Activated CD4-positive, alpha-beta T cell treated with anti-CD3 and anti-CD28 coated beads, Interleukin-2, amount 10 ng/mL, durations not matched to agents 7 days and 5 days (primary cell): Measurements from ENCODE around the gene SMIM38. TPM values are rescaled to one million over a fixed set of nuclear protein-coding genes. Genes with fewer than 3 reads are reported as not detected.
A peak's percentile ranks its signal among the peaks of the same experiment; 100 is the strongest.
"Not testable (repeated sequence)": the region's sequence is repeated elsewhere in the genome, so short reads cannot be mapped to it uniquely, and the experiment has no call there.

Experiments used
- CTCF ChIA-PET: fragments of 350-600 bp; sonication (Branson Sonifier 250); formaldehyde crosslinking; loops from one replicate; lab custom pipeline; 2021; ENCODE audit warnings: antibody characterized with exemption; lab: Charles Lee
- POLR2A ChIA-PET: fragments of 350-600 bp; sonication (Branson Sonifier 250); formaldehyde crosslinking; loops from one replicate; lab custom pipeline; 2021; ENCODE audit warnings: antibody characterized with exemption; lab: Charles Lee
- DNase-seq: peaks from one replicate; pipeline ENCODE4 v3.0.0-alpha.2; 2020
- H3K27ac Mint-ChIP-seq: one replicate; pipeline ENCODE4 v1.8.0; 2021; ENCODE audit warnings: mild to moderate bottlenecking, moderate library complexity, mixed read lengths
- H3K27me3 Mint-ChIP-seq: one replicate; pipeline ENCODE4 v1.8.0; 2021; ENCODE audit warnings: mixed read lengths
- H3K36me3 Mint-ChIP-seq: one replicate; pipeline ENCODE4 v1.8.0; 2021; ENCODE audit warnings: low read depth, mixed read lengths
- H3K4me1 Mint-ChIP-seq: one replicate; pipeline ENCODE4 v1.8.0; 2021; ENCODE audit warnings: mixed read lengths
- H3K4me3 Mint-ChIP-seq: one replicate; pipeline ENCODE4 v1.8.0; 2021; ENCODE audit warnings: mild to moderate bottlenecking, moderate library complexity, mixed read lengths
- H3K9me3 Mint-ChIP-seq: one replicate; pipeline ENCODE4 v1.8.0; 2021; ENCODE audit warnings: mixed read lengths
- total RNA-seq, 2 experiments: library from RNA; stranded (reverse); gene quantifications; one replicate each; pipeline ENCODE4 v1.2.3, GENCODE V29; 2021

The SMIM38 gene
- total RNA-seq, 2 experiments from 2014 or later = 0.12 TPM; not detected in 1

- no peak for DNase-seq
- Mint-ChIP-seq H3K4me1 (no peaks in the 10 kb centered on the region), H3K4me3 (no peak overlapping the region), H3K27ac (no peak overlapping the region), H3K36me3 (no peaks in the 10 kb centered on the region), H3K9me3 (peaks cover 3% of the 10 kb centered on the region), H3K27me3 (no peaks in the 10 kb centered on the region)
- ChIA-PET CTCF (no interaction called here), POLR2A (no interaction called here)
These were observed 19.3 kb upstream of the SMIM38 start for GRCh38 chr11:69136471-69136870.

GRCh38 chr11:69137151-69137844, 18.4 kb upstream of the SMIM38 start:
- H3K27me3 Mint-ChIP-seq = no peaks in the 10 kb centered on the region

GRCh38 chr11:69138265-69138664, 17.5 kb upstream of the SMIM38 start:
- Mint-ChIP-seq H3K36me3 (no peaks in the 10 kb centered on the region), H3K27me3 (no peaks in the 10 kb centered on the region), H3K4me3 (no peak overlapping the region), H3K27ac (no peak overlapping the region), H3K9me3 (peaks cover 3% of the 10 kb centered on the region), H3K4me1 (no peaks in the 10 kb centered on the region)
- DNase-seq = no peak
- ChIA-PET POLR2A (no interaction called here), CTCF (no interaction called here)

More at GRCh38 chr11:69137151-69137844, 18.4 kb upstream of the SMIM38 start:
- CTCF ChIA-PET = no interaction called here
- POLR2A ChIA-PET = no interaction called here
- Mint-ChIP-seq H3K4me3 (no peak overlapping the region), H3K9me3 (peaks cover 3% of the 10 kb centered on the region), H3K36me3 (no peaks in the 10 kb centered on the region), H3K27ac (peak overlapping the region; percentile 7), H3K4me1 (no peaks in the 10 kb centered on the region)
- no peak for DNase-seq

GRCh38 chr11:69140161-69140560, 15.6 kb upstream of the SMIM38 start:
- peaks cover 11% of the 10 kb centered on the region for H3K9me3 Mint-ChIP-seq
- H3K27me3 Mint-ChIP-seq, H3K36me3 Mint-ChIP-seq, POLR2A ChIA-PET, H3K4me3 Mint-ChIP-seq, H3K4me1 Mint-ChIP-seq, DNase-seq, CTCF ChIA-PET, H3K27ac Mint-ChIP-seq: not testable (repeated sequence)

- Mint-ChIP-seq H3K9me3 (peaks cover 11% of the 10 kb centered on the region), H3K36me3 (no peaks in the 10 kb centered on the region), H3K4me3 (no peak overlapping the region), H3K4me1 (no peaks in the 10 kb centered on the region), H3K27ac (no peak overlapping the region), H3K27me3 (peaks cover 2% of the 10 kb centered on the region)
- ChIA-PET POLR2A (no interaction called here), CTCF (no interaction called here)
- no peak for DNase-seq
These were observed 15.1 kb upstream of the SMIM38 start for GRCh38 chr11:69140635-69141034.

GRCh38 chr11:69141742-69142141, 14.0 kb upstream of the SMIM38 start:
- DNase-seq = no peak
- H3K4me3 Mint-ChIP-seq = no peak overlapping the region
- POLR2A ChIA-PET = no interaction called here
- peaks cover 3% of the 10 kb centered on the region for H3K27me3 Mint-ChIP-seq
- CTCF ChIA-PET = no interaction called here
- H3K9me3 Mint-ChIP-seq = peaks cover 18% of the 10 kb centered on the region
- peaks cover 4% of the 10 kb centered on the region for H3K36me3 Mint-ChIP-seq
- H3K27ac Mint-ChIP-seq = no peak overlapping the region
- no peaks in the 10 kb centered on the region for H3K4me1 Mint-ChIP-seq

GRCh38 chr11:69142895-69143294, 12.8 kb upstream of the SMIM38 start:
- H3K27me3 Mint-ChIP-seq = peaks cover 3% of the 10 kb centered on the region
- POLR2A ChIA-PET = no interaction called here
- no peaks in the 10 kb centered on the region for H3K4me1 Mint-ChIP-seq
- peaks cover 4% of the 10 kb centered on the region for H3K36me3 Mint-ChIP-seq
- DNase-seq = no peak
- no peak overlapping the region for H3K27ac Mint-ChIP-seq
- CTCF ChIA-PET = interaction anchor here (1.5 kb wide), 1 partner anchor 12 kb away, joined by 4 read pairs; no protein-coding TSS in a partner anchor
- peaks cover 18% of the 10 kb centered on the region for H3K9me3 Mint-ChIP-seq
- no peak overlapping the region for H3K4me3 Mint-ChIP-seq

GRCh38 chr11:69144316-69145049, 11.3 kb upstream of the SMIM38 start:
- DNase-seq = no peak
- Mint-ChIP-seq H3K36me3 (peaks cover 4% of the 10 kb centered on the region), H3K9me3 (peaks cover 20% of the 10 kb centered on the region), H3K27ac (no peak overlapping the region), H3K4me3 (no peak overlapping the region), H3K4me1 (no peaks in the 10 kb centered on the region), H3K27me3 (peaks cover 3% of the 10 kb centered on the region)
- ChIA-PET POLR2A (no interaction called here), CTCF (no interaction called here)

GRCh38 chr11:69145050-69145380, 10.7 kb upstream of the SMIM38 start:
- no peaks in the 10 kb centered on the region for H3K4me1 Mint-ChIP-seq
- no peak for DNase-seq
- peaks cover 21% of the 10 kb centered on the region for H3K9me3 Mint-ChIP-seq
- H3K4me3 Mint-ChIP-seq = no peak overlapping the region
- H3K27ac Mint-ChIP-seq = no peak overlapping the region
- H3K27me3 Mint-ChIP-seq = peaks cover 3% of the 10 kb centered on the region
- ChIA-PET POLR2A (no interaction called here), CTCF (no interaction called here)
- peaks cover 4% of the 10 kb centered on the region for H3K36me3 Mint-ChIP-seq

GRCh38 chr11:69148377-69148762, 7.4 kb upstream of the SMIM38 start:
- H3K27ac Mint-ChIP-seq = peak overlapping the region; percentile 71
- peaks cover 24% of the 10 kb centered on the region for H3K9me3 Mint-ChIP-seq
- POLR2A ChIA-PET = no interaction called here
- H3K27me3 Mint-ChIP-seq = peaks cover 3% of the 10 kb centered on the region
- no peak for DNase-seq
- H3K36me3 Mint-ChIP-seq = peaks cover 4% of the 10 kb centered on the region
- CTCF ChIA-PET = no interaction called here
- H3K4me3 Mint-ChIP-seq = no peak overlapping the region
- no peaks in the 10 kb centered on the region for H3K4me1 Mint-ChIP-seq

GRCh38 chr11:69148806-69149205, 6.9 kb upstream of the SMIM38 start:
- ChIA-PET CTCF (no interaction called here), POLR2A (no interaction called here)
- Mint-ChIP-seq H3K4me3 (no peak overlapping the region), H3K4me1 (no peaks in the 10 kb centered on the region), H3K9me3 (peaks cover 24% of the 10 kb centered on the region), H3K27me3 (peaks cover 3% of the 10 kb centered on the region), H3K27ac (peak overlapping the region; percentile 71), H3K36me3 (peaks cover 4% of the 10 kb centered on the region)
- DNase-seq = no peak

- H3K4me1 Mint-ChIP-seq, CTCF ChIA-PET, H3K4me3 Mint-ChIP-seq, H3K27me3 Mint-ChIP-seq, POLR2A ChIA-PET, H3K36me3 Mint-ChIP-seq, H3K27ac Mint-ChIP-seq, DNase-seq: not testable (repeated sequence)
- peaks cover 20% of the 10 kb centered on the region for H3K9me3 Mint-ChIP-seq
These were observed 6.2 kb upstream of the SMIM38 start for GRCh38 chr11:69149338-69150045.

- no peaks in the 10 kb centered on the region for H3K4me1 Mint-ChIP-seq
- peaks cover 3% of the 10 kb centered on the region for H3K27me3 Mint-ChIP-seq
- ChIA-PET CTCF (no interaction called here), POLR2A (no interaction called here)
- DNase-seq = no peak
- peaks cover 15% of the 10 kb centered on the region for H3K9me3 Mint-ChIP-seq
- no peak overlapping the region for H3K27ac Mint-ChIP-seq
- peaks cover 4% of the 10 kb centered on the region for H3K36me3 Mint-ChIP-seq
- no peak overlapping the region for H3K4me3 Mint-ChIP-seq
These were observed 5.6 kb upstream of the SMIM38 start for GRCh38 chr11:69150175-69150574.
